CD4-positive, alpha-beta T cell treated with Interleukin-17A for 1 hour (primary cell): ENCODE data around the gene INTS15.

ENCODE experiments used
- DNase-seq: peaks from one replicate; pipeline ENCODE4 v3.0.0-alpha.2; 2020

The INTS15 gene

GRCh38 chr7:6619961-6620360, 30.1 kb downstream of the INTS15 start:
- DNase-seq = peak; percentile 10

GRCh38 chr7:6621195-6622133, 31.6 kb downstream of the INTS15 start:
- DNase-seq = peak; percentile 27

GRCh38 chr7:6622134-6622710, 32.4 kb downstream of the INTS15 start:
- DNase-seq = no peak

- DNase-seq = peak; percentile 48
Measured at GRCh38 chr7:6623589-6624245, 33.9 kb downstream of the INTS15 start.

GRCh38 chr7:6624246-6624611, 34.4 kb downstream of the INTS15 start:
- DNase-seq = no peak

GRCh38 chr7:6628045-6628444, 38.2 kb downstream of the INTS15 start:
- DNase-seq = no peak

- DNase-seq = no peak
Measured at GRCh38 chr7:6630007-6630849, 40.4 kb downstream of the INTS15 start.

GRCh38 chr7:6631605-6632004, 41.8 kb downstream of the INTS15 start:
- no peak for DNase-seq

- no peak for DNase-seq
Measured at GRCh38 chr7:6634021-6634420, 44.2 kb downstream of the INTS15 start.

GRCh38 chr7:6634971-6635370, 45.1 kb downstream of the INTS15 start:
- DNase-seq = peak; percentile 18

GRCh38 chr7:6636741-6637543, 47.1 kb downstream of the INTS15 start, which contains the start of gene ZNF316:
Gene ZNF316 (plus strand): TSS chr7:6637318. CDS start chr7:6642410, 5,092 bp downstream.
- DNase-seq = peak; percentile 65

GRCh38 chr7:6637544-6638229, 47.9 kb downstream of the INTS15 start:
- DNase-seq = peak; percentile 68

GRCh38 chr7:6639032-6639431, 49.2 kb downstream of the INTS15 start:
- DNase-seq = no peak

- no peak for DNase-seq
Measured at GRCh38 chr7:6639627-6640026, 49.8 kb downstream of the INTS15 start.

- DNase-seq = peak; percentile 5
Measured at GRCh38 chr7:6640246-6640721, 50.5 kb downstream of the INTS15 start.

- no peak for DNase-seq
Measured at GRCh38 chr7:6641305-6642035, 51.6 kb downstream of the INTS15 start.

GRCh38 chr7:6642239-6642839, 52.5 kb downstream of the INTS15 start:
- no peak for DNase-seq

- DNase-seq = no peak
Measured at GRCh38 chr7:6642861-6643640, 53.2 kb downstream of the INTS15 start.
